ENCODE results near the gene HECA.
A peak's percentile ranks its signal among the peaks of the same experiment; 100 is the strongest.
"Not testable (repeated sequence)": the region's sequence is repeated elsewhere in the genome, so short reads cannot be mapped to it uniquely, and the experiment has no call there.

Gene HECA

DNA sequence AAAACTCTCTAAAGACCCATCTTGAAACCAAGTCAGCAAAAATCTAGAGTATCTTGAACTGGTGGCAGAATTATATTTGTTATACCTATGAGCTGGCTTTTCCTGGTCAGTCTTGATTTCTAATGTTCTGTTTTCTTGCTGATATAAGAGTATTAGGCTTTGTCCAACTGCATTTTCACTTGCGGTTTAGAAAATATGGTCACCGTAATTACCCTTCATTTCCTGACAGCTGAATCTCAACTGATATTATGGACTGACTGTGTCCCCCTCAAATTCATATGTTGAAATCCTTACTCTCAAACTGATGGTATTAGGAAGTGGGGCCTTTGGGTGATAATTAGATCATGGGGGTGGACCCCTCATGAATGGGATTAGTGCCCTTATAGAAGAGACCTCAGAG lies 84.9 kb downstream of the HECA start:
- Histone ChIP-seq H3K27me3 (ENCODE audit: control insufficient read depth in 2 of 2, insufficient read depth in 2 of 2, low read length in 2 of 2) (no peaks in the 10 kb centered on the region), H3K9me3 (ENCODE audit: control insufficient read depth in 2 of 2, low read length in 2 of 2) (no peaks in the 10 kb centered on the region), H3K4me3 (ENCODE audit: low read length in 2 of 2) (no peak overlapping the region), H3K27ac (ENCODE audit: low read depth in 2 of 2, low read length in 2 of 2) (peak overlapping the region; percentile 18 to 25), H3K4me1 (ENCODE audit: control insufficient read depth in 2 of 2, insufficient read depth in 2 of 2, low read length in 2 of 2) (no peaks in the 10 kb centered on the region), H3K9ac (ENCODE audit: low read depth in 1 of 2, low read length in 2 of 2) (no peak overlapping the region), H3K36me3 (ENCODE audit: control insufficient read depth in 2 of 2, insufficient read depth in 2 of 2, low read length in 2 of 2) (no peaks in the 10 kb centered on the region)

DNA sequence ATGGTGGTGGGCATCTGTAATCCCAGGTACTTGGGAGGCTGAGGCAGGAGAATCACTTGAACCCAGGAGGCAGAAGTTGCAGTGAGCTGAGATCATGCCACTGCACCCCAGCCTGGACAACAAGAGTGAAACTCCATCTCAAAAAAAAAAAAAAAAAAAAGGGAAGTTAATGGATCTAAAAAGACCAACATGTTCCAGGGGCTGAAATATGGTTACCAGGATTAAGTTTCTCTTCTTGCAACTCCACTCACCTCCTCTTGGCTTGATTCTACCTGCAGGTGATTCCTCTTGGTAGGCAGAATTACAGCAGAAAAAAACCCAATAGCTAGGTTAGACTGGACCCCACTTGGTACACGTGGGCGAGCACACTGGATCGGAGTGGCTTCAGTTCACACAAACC lies 93.5 kb downstream of the HECA start:
- H3K36me3 ChIP-seq (ENCODE audit: control insufficient read depth in 2 of 2, insufficient read depth in 2 of 2, low read length in 2 of 2); H3K4me3 ChIP-seq (ENCODE audit: low read length in 2 of 2); H3K9me3 ChIP-seq (ENCODE audit: control insufficient read depth in 2 of 2, low read length in 2 of 2); H3K9ac ChIP-seq (ENCODE audit: low read depth in 1 of 2, low read length in 2 of 2); H3K4me1 ChIP-seq (ENCODE audit: control insufficient read depth in 2 of 2, insufficient read depth in 2 of 2, low read length in 2 of 2); H3K27me3 ChIP-seq (ENCODE audit: control insufficient read depth in 2 of 2, insufficient read depth in 2 of 2, low read length in 2 of 2); H3K27ac ChIP-seq (ENCODE audit: low read depth in 2 of 2, low read length in 2 of 2): not testable (repeated sequence)
